Muscle of arm (tissue), 12 donors: Measurements from ENCODE around the gene VAT1L. TPM values are rescaled to one million over a fixed set of nuclear protein-coding genes. Genes with fewer than 3 reads are reported as not detected.

Source experiments
- DNase-seq: peaks from one replicate; pipeline ENCODE4 v3.0.0-alpha.2; 2013
- polyA plus RNA-seq, 12 donors: library from polyadenylated mRNA; unstranded; fragments of 120-200 nt; gene quantifications; one replicate each; pipeline ENCODE4 v1.2.1, GENCODE V29; 2013; ENCODE audit not compliant: insufficient read length in 12 of 12

Gene VAT1L
- polyA plus RNA-seq, 12 donors = 3.2 to 13.2 (median 6.6) TPM; not detected in 1

- DNase-seq = no peak
These were observed 38.7 kb downstream of the VAT1L start for GRCh38 chr16:77827032-77827431.

- no peak for DNase-seq
These were observed 45.7 kb downstream of the VAT1L start for GRCh38 chr16:77833921-77834634.

DNA sequence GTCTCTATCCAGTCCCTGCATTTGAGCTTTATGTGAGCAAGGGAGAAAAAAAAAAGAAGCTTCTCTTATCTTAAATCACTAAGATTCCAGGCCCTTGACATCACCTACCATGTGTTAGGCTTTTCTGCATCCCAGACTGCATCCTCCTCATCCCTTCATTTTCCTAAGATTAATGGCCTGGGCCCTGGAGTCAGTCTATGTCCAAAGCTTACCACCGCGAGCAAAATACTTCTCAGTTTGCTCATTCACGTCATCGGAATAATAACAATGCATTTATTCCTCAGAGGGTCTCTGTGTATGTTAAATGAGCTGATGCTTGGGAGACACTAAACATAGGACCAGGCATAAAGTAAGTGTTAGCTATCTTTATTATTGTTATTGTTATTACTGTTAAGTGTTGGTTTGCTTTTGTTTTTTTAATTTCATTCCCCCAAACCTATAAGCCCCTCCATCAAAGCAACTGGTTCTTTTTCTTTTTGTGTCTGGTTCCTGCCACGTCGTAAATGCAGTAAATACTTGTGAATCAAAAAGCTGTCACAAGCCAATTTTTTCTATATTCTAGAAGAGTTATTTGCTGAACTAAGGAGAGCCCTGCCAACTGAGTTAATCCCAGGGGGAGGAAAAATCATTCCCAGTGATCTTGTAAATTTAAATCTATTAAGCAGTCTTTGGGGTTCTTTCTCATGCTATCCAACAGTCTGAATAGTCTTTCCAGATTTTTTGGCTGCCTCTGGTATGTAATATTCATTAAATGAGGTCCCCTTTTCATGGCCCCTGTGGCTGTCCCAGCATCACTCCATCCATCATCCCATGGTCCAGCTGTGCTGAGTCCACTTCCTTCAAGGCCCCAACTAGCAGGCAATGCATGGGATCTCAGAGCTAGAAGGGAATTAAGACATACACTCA, 46.5 kb downstream of the VAT1L start:
- peak; percentile 83 for DNase-seq

- DNase-seq = no peak
These were observed 48.4 kb downstream of the VAT1L start for GRCh38 chr16:77836801-77837200.

- no peak for DNase-seq
These were observed 50.4 kb downstream of the VAT1L start for GRCh38 chr16:77838597-77839255.

- DNase-seq = no peak
These were observed 51.7 kb downstream of the VAT1L start for GRCh38 chr16:77840093-77840492.

DNA sequence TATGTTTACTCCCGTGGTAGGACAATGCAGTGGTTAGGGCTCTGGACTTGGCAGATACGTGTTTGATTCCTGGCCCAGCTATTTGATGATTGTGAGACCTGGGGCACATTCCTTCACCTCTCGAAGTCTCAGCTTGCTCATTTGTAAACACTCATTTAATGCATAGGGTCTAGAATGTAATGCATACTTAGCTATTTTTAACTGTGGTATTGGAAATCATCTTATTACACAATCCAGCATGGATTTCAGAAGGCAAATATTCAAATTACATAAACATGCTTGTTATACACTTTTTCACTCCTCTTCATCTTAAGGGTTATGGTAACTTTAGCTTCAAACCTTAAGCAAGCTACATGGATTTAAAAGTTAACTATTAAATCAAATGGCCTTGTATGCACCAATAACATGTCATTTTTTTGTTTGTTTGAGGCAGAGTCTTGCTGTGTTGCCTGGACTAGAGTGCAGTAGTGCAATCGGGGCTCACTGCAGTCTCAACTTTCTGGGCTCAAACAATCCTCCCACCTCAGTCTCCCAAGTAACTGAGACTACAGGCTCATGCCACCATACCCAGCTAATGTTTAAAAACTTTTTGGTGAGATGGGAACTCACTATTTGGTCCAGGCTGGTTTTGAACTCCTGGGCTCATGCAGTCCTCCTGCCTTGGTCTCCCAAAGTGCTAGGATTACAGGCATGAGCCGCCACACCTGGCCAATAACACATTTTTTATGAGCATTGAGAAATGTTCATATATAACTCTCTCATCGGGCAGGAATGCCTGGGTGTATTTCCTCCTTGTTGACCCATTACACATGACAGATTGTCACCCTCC, 52.5 kb downstream of the VAT1L start:
- no peak for DNase-seq

DNA sequence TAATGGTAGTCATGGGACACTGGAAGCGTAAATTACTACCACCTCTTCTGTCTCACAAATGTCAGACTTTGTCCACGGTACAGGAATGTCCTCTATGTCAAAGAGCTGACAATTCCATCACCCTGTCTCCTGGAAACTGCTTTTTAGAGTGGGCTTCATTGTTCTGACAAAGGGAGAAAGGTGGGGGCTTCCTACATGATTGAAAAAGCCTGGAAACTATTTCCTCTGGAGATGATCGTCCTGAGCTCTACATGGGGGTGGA, 53.1 kb downstream of the VAT1L start:
- DNase-seq = no peak

DNA sequence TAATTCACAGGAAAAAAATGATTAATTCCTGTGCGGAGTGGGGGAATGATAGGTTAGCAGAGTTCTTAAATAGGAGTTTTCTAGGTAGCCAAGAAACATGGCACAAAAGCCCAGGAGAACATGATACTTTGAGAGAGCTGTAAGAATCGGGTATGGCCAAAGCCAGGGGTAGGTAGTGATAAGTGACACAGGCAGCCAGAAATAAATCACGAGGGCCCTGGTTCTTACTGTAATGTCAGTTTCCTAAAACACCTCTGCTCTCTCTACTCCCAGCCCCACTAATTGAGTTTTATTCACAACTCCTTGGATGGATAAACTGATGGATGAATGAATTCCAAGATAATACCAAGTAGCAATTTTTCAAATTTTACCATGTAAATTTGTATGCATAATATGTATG, 54.1 kb downstream of the VAT1L start:
- no peak for DNase-seq

- no peak for DNase-seq
These were observed 55.0 kb downstream of the VAT1L start for GRCh38 chr16:77843405-77843804.

GRCh38 chr16:77844801-77845200, 56.4 kb downstream of the VAT1L start:
- no peak for DNase-seq

GRCh38 chr16:77849646-77850258, 61.4 kb downstream of the VAT1L start:
- no peak for DNase-seq

GRCh38 chr16:77850636-77851333, 62.4 kb downstream of the VAT1L start:
- no peak for DNase-seq

GRCh38 chr16:77853161-77853560, 64.8 kb downstream of the VAT1L start:
- DNase-seq = no peak

- DNase-seq = no peak
These were observed 68.2 kb downstream of the VAT1L start for GRCh38 chr16:77856438-77857160.

DNA sequence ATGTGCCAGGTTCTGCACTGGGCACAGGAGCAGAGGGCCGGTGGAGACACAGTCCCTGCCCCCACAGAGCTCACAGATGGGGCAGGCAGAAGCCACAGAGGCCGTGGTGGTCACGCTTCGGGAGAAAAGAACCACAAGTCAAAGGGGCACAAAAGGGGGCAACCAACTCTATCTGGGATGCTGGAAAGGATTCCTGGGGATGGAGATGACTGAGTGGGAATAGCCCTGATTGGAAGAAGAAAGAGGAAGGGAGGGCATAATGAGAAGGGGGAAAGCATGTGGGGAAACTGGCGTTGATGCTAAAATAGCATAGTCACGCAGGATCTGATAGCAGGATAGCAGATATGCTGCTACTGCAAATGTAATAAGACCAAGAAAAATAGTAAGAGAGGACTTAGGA, 69.7 kb downstream of the VAT1L start:
- no peak for DNase-seq

- no peak for DNase-seq
These were observed 71.3 kb downstream of the VAT1L start for GRCh38 chr16:77859493-77860232.

DNA sequence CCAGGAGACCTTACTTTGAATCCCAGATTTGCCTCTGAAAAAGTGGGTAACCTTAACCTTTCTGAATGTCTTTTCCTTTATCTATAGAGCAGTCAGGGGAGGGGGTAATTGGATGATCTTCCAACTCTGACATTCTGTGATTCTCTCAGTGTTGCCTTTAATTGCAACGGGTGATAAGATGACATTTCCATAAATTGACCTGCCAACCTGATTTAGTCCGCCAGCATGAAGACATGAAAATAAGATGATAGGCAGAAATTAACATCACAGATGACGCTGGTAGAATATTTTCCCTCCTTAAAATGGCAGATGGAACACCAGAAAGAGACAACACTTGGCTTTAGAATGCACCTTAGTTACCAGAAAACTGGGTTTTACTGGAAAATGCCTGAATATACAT, 72.6 kb downstream of the VAT1L start:
- no peak for DNase-seq

DNA sequence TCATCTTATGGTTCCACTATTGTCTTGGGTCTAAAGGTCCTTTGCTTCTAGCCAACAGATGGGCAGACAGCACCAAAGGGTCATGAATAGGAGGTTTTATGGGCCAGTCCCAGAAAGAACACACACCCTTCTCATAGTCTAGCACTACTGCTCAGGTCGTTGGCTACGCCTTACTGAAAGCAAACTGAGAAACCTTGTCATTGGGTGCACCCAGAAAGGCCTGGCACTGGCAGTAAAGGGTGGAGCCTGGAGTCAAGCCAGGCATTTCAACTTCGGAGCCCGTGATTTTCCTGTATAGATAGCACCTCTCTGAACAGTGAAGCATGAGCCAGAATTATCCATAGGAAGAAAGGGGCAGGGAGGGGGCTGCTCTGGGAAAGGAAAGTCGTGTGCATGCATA, 74.9 kb downstream of the VAT1L start:
- no peak for DNase-seq
